ENCODE data around the gene YEATS4. TPM values are rescaled to one million over a fixed set of nuclear protein-coding genes. Genes with fewer than 3 reads are reported as not detected.

YEATS4 gene
- total RNA-seq, 4 donors from 2014 or later = 8.0 to 58.2 (median 14.1) TPM

- no peak for DNase-seq
- TF ChIP-seq POLR2A (IDR thresholded peaks at IDR 0.05) = no peak
- TF ChIP-seq, protein P1, sequence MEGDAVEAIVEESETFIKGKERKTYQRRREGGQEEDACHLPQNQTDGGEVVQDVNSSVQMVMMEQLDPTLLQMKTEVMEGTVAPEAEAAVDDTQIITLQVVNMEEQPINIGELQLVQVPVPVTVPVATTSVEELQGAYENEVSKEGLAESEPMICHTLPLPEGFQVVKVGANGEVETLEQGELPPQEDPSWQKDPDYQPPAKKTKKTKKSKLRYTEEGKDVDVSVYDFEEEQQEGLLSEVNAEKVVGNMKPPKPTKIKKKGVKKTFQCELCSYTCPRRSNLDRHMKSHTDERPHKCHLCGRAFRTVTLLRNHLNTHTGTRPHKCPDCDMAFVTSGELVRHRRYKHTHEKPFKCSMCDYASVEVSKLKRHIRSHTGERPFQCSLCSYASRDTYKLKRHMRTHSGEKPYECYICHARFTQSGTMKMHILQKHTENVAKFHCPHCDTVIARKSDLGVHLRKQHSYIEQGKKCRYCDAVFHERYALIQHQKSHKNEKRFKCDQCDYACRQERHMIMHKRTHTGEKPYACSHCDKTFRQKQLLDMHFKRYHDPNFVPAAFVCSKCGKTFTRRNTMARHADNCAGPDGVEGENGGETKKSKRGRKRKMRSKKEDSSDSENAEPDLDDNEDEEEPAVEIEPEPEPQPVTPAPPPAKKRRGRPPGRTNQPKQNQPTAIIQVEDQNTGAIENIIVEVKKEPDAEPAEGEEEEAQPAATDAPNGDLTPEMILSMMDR (IDR thresholded peaks at IDR 0.05) = no peak
- no peaks in the 10 kb centered on the region for H3K27me3 ChIP-seq
- no peaks in the 10 kb centered on the region for H3K9me3 ChIP-seq
- H3K4me1 ChIP-seq = no peaks in the 10 kb centered on the region
- H3K27ac ChIP-seq = no peak overlapping the region
- intact Hi-C loops (cut with DNase I; ENCODE audit: low total_unique reads) = no loop called here
- no peaks in the 10 kb centered on the region for H3K36me3 ChIP-seq
- H3K4me3 ChIP-seq = no peak overlapping the region
These were observed 21.3 kb upstream of the YEATS4 start for GRCh38 chr12:69338120-69338859.

- no peak for DNase-seq
These were observed 20.6 kb upstream of the YEATS4 start for GRCh38 chr12:69338936-69339335.

DNA sequence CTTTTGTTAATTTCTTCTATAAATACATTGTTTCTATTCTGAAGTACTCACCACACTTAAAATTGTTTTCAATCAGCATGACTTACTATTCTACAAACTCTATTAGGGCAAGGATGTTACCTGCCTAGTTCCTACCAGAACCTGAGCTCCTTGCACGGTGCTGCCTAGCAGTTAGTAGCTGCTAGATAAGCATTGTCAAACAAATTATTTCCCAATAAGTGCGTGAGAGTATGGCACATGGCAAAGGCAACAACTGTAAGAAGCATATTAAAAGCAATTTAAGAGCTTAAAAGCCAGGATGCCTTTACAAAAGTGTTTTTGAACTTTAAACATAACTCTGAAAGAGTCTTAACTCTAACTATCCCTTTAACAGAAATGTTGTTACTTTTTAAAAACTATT lies 19.5 kb upstream of the YEATS4 start:
- Histone ChIP-seq H3K9me3 (no peaks in the 10 kb centered on the region), H3K27me3 (no peaks in the 10 kb centered on the region), H3K4me1 (no peaks in the 10 kb centered on the region), H3K27ac (no peak overlapping the region), H3K36me3 (no peaks in the 10 kb centered on the region), H3K4me3 (no peak overlapping the region)
- no peak for DNase-seq
- intact Hi-C loops (cut with DNase I; ENCODE audit: low total_unique reads) = no loop called here
- no peak for TF ChIP-seq POLR2A (IDR thresholded peaks at IDR 0.05)
- TF ChIP-seq, protein P1 (IDR thresholded peaks at IDR 0.05) = no peak

More at GRCh38 chr12:69338936-69339335, 20.6 kb upstream of the YEATS4 start:
- Histone ChIP-seq H3K36me3 (no peaks in the 10 kb centered on the region), H3K27ac (no peak overlapping the region), H3K4me1 (no peaks in the 10 kb centered on the region), H3K4me3 (no peak overlapping the region), H3K27me3 (no peaks in the 10 kb centered on the region), H3K9me3 (no peaks in the 10 kb centered on the region)
- intact Hi-C loops (cut with DNase I; ENCODE audit: low total_unique reads) = no loop called here
- no peak for TF ChIP-seq POLR2A (IDR thresholded peaks at IDR 0.05)
- TF ChIP-seq, protein P1 (IDR thresholded peaks at IDR 0.05) = no peak

- DNase-seq = no peak
- H3K27ac ChIP-seq = no peak overlapping the region
These were observed 18.2 kb upstream of the YEATS4 start for GRCh38 chr12:69341328-69341727.

GRCh38 chr12:69342421-69342820 lies 17.1 kb upstream of the YEATS4 start:
- Histone ChIP-seq H3K4me3 (no peak overlapping the region), H3K27ac (no peak overlapping the region), H3K9me3 (no peaks in the 10 kb centered on the region), H3K4me1 (no peaks in the 10 kb centered on the region), H3K27me3 (no peaks in the 10 kb centered on the region), H3K36me3 (no peaks in the 10 kb centered on the region)
- intact Hi-C loops (cut with DNase I; ENCODE audit: low total_unique reads) = no loop called here
- TF ChIP-seq, protein P1 (IDR thresholded peaks at IDR 0.05) = no peak
- TF ChIP-seq POLR2A (IDR thresholded peaks at IDR 0.05) = no peak
- no peak for DNase-seq

More at GRCh38 chr12:69341328-69341727, 18.2 kb upstream of the YEATS4 start:
- Histone ChIP-seq H3K4me3 (no peak overlapping the region), H3K9me3 (no peaks in the 10 kb centered on the region), H3K4me1 (no peaks in the 10 kb centered on the region), H3K36me3 (no peaks in the 10 kb centered on the region), H3K27me3 (no peaks in the 10 kb centered on the region)
- intact Hi-C loops (cut with DNase I; ENCODE audit: low total_unique reads) = no loop called here
- TF ChIP-seq POLR2A (IDR thresholded peaks at IDR 0.05) = no peak
- TF ChIP-seq, protein P1 (IDR thresholded peaks at IDR 0.05) = no peak

Measured in uterus (tissue), 4 donors.